A673 (cell line): Measurements from ENCODE around the gene PDSS1.

Experiments
- EZH2 ChIP-seq: fragments of 200-600 bp; sonication (generic); IDR thresholded peaks from 2 replicates; pipeline ENCODE4 v1.6.1; 2017; ENCODE audit warnings: borderline replicate concordance, low read depth, mild to moderate bottlenecking, mixed read lengths, antibody characterized with exemption, low read length; ENCODE audit not compliant: poor library complexity, severe bottlenecking
- TF ChIP-seq, protein P1 (sequence below): fragments of 300-800, 200-600 bp; sonication (generic); conservative IDR thresholded peaks from 2 replicates; pipeline ENCODE4 v1.5.1; 2017; ENCODE audit warnings: low read depth, mild to moderate bottlenecking, antibody characterized with exemption, low read length, moderate library complexity, mixed read lengths

- TF ChIP-seq, protein P1, sequence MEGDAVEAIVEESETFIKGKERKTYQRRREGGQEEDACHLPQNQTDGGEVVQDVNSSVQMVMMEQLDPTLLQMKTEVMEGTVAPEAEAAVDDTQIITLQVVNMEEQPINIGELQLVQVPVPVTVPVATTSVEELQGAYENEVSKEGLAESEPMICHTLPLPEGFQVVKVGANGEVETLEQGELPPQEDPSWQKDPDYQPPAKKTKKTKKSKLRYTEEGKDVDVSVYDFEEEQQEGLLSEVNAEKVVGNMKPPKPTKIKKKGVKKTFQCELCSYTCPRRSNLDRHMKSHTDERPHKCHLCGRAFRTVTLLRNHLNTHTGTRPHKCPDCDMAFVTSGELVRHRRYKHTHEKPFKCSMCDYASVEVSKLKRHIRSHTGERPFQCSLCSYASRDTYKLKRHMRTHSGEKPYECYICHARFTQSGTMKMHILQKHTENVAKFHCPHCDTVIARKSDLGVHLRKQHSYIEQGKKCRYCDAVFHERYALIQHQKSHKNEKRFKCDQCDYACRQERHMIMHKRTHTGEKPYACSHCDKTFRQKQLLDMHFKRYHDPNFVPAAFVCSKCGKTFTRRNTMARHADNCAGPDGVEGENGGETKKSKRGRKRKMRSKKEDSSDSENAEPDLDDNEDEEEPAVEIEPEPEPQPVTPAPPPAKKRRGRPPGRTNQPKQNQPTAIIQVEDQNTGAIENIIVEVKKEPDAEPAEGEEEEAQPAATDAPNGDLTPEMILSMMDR: no peak
- TF ChIP-seq EZH2: no peak
These were observed 84.3 kb downstream of the PDSS1 start for GRCh38 chr10:26781797-26782196.
